DOHH2 (cell line): ENCODE results near the gene LGI2.

Experiments used
- H3F3A ChIP-seq: fragments of 200-600 bp; sonication (generic), shearing (Covaris generic); 2 replicates; pipeline ENCODE4 v1.6.0; 2016; ENCODE audit warnings: antibody characterized with exemption, mild to moderate bottlenecking; ENCODE audit not compliant: control insufficient read depth, insufficient read depth
- H3K27ac ChIP-seq: fragments of 200-600 bp; sonication (generic); 2 replicates; pipeline ENCODE4 v1.5.1; 2014; ENCODE audit warnings: low read depth, mild to moderate bottlenecking, low read length, moderate library complexity
- H3K27me3 ChIP-seq: fragments of 200-600 bp; sonication (generic); 2 replicates; pipeline ENCODE4 v1.6.1; 2014; ENCODE audit warnings: mild to moderate bottlenecking, low read length, mixed read lengths; ENCODE audit not compliant: control insufficient read depth
- H3K36me3 ChIP-seq: fragments of 200-600 bp; sonication (generic); 2 replicates; pipeline ENCODE4 v1.6.1; 2014; ENCODE audit warnings: mild to moderate bottlenecking, low read length, moderate library complexity, mixed read lengths; ENCODE audit not compliant: control insufficient read depth
- H3K4me1 ChIP-seq: fragments of 200-600 bp; sonication (generic); 2 replicates; pipeline ENCODE4 v1.6.1; 2014; ENCODE audit warnings: mild to moderate bottlenecking, low read length, mixed read lengths; ENCODE audit not compliant: control insufficient read depth
- H3K4me2 ChIP-seq: fragments of 200-600 bp; sonication (generic); 2 replicates; pipeline ENCODE4 v1.6.0; 2014; ENCODE audit warnings: mild to moderate bottlenecking, low read length, moderate library complexity
- H3K4me3 ChIP-seq: fragments of 200-600 bp; sonication (generic); 2 replicates; pipeline ENCODE4 v1.5.1; 2014; ENCODE audit warnings: mild to moderate bottlenecking, low read length, mixed read lengths
- H3K79me2 ChIP-seq: fragments of 200-600 bp; sonication (generic); 2 replicates; pipeline ENCODE4 v1.6.1; 2014; ENCODE audit warnings: mild to moderate bottlenecking, low read length, mixed read lengths; ENCODE audit not compliant: control insufficient read depth
- H3K9me2 ChIP-seq: fragments of 200-600 bp; sonication (generic); replicated peaks from 2 replicates; pipeline ENCODE4 v1.6.1; 2014; ENCODE audit warnings: mild to moderate bottlenecking, low read length, mixed read lengths; ENCODE audit not compliant: control insufficient read depth
- H3K9me3 ChIP-seq: fragments of 200-600 bp; sonication (generic); 2 replicates; pipeline ENCODE4 v1.6.1; 2014; ENCODE audit warnings: antibody characterized with exemption, low read length, mixed read lengths; ENCODE audit not compliant: control insufficient read depth, insufficient read depth
- H4K20me1 ChIP-seq: fragments of 200-600 bp; sonication (generic); 2 replicates; pipeline ENCODE4 v1.6.0; 2014; ENCODE audit warnings: low read depth, mild to moderate bottlenecking, antibody characterized with exemption, low read length, moderate library complexity; ENCODE audit not compliant: control insufficient read depth, insufficient read depth
- CTCF ChIP-seq: fragments of 200-600 bp; sonication (generic); IDR thresholded peaks from one replicate; pipeline ENCODE4 v1.5.1; 2014; ENCODE audit warnings: antibody characterized with exemption, mild to moderate bottlenecking, low read depth, low read length; ENCODE audit not compliant: poor library complexity, severe bottlenecking
- EZH2phosphoT487 ChIP-seq: fragments of 200-600 bp; sonication (generic); IDR thresholded peaks from 2 replicates; pipeline ENCODE4 v1.6.1; 2017; ENCODE audit warnings: borderline replicate concordance, mild to moderate bottlenecking, antibody characterized with exemption, low read length, moderate library complexity, mixed read lengths

The LGI2 gene

GRCh38 chr4:25001509-25001908, 29.2 kb downstream of the LGI2 start:
- Histone ChIP-seq H3K27ac (no peak overlapping the region), H3F3A (no peaks in the 10 kb centered on the region)

GRCh38 chr4:25000639-25001038, 30.1 kb downstream of the LGI2 start:
- no peak overlapping the region for H3K27ac ChIP-seq
- H3K4me1 ChIP-seq = peaks cover 12% of the 10 kb centered on the region
- H3K36me3 ChIP-seq = no peaks in the 10 kb centered on the region
- no peaks in the 10 kb centered on the region for H3K27me3 ChIP-seq
- no peaks in the 10 kb centered on the region for H3K79me2 ChIP-seq
- H3K9me2 ChIP-seq = no peaks in the 10 kb centered on the region
- no peak for TF ChIP-seq EZH2phosphoT487
- TF ChIP-seq CTCF = no peak
- no peak overlapping the region for H3K4me3 ChIP-seq
- no peaks in the 10 kb centered on the region for H3K9me3 ChIP-seq
- H4K20me1 ChIP-seq = no peaks in the 10 kb centered on the region
- no peak overlapping the region for H3K4me2 ChIP-seq
- H3F3A ChIP-seq = no peaks in the 10 kb centered on the region

More at GRCh38 chr4:25001509-25001908, 29.2 kb downstream of the LGI2 start:
- H3K4me2 ChIP-seq = no peak overlapping the region
- H3K36me3 ChIP-seq = no peaks in the 10 kb centered on the region
- no peaks in the 10 kb centered on the region for H4K20me1 ChIP-seq
- TF ChIP-seq CTCF (no peak), EZH2phosphoT487 (no peak)
- H3K9me3 ChIP-seq = no peaks in the 10 kb centered on the region
- no peaks in the 10 kb centered on the region for H3K9me2 ChIP-seq
- peaks cover 12% of the 10 kb centered on the region for H3K4me1 ChIP-seq
- H3K4me3 ChIP-seq = no peak overlapping the region
- H3K27me3 ChIP-seq = no peaks in the 10 kb centered on the region
- no peaks in the 10 kb centered on the region for H3K79me2 ChIP-seq

GRCh38 chr4:24999392-25000089, 31.2 kb downstream of the LGI2 start:
- Histone ChIP-seq H3F3A (no peaks in the 10 kb centered on the region), H3K4me1 (peaks cover 12% of the 10 kb centered on the region), H4K20me1 (no peaks in the 10 kb centered on the region), H3K9me3 (no peaks in the 10 kb centered on the region), H3K36me3 (no peaks in the 10 kb centered on the region), H3K27ac (no peak overlapping the region), H3K4me2 (peak overlapping the region; percentile 45), H3K79me2 (no peaks in the 10 kb centered on the region), H3K27me3 (no peaks in the 10 kb centered on the region), H3K4me3 (peak overlapping the region; percentile 38), H3K9me2 (no peaks in the 10 kb centered on the region)
- TF ChIP-seq CTCF = no peak
- TF ChIP-seq EZH2phosphoT487 = no peak
